Left lobe of liver (tissue), 2 donors: ENCODE measurements around the gene SNTA1. TPM values are rescaled to one million over a fixed set of nuclear protein-coding genes. Genes with fewer than 3 reads are reported as not detected.
A peak's percentile ranks its signal among the peaks of the same experiment; 100 is the strongest.
"Not testable (repeated sequence)": the region's sequence is repeated elsewhere in the genome, so short reads cannot be mapped to it uniquely, and the experiment has no call there.

Experiments used
- ATAC-seq: fragments of 200-7000 bp; cut with Tn5 transposase; one replicate; pipeline ENCODE4 v1.9.1; 2020; ENCODE audit warnings: mild to moderate bottlenecking, moderate library complexity
- DNase-seq: peaks from one replicate; pipeline ENCODE4 v3.0.0-alpha.2; 2020; ENCODE audit warnings: low spot score
- total RNA-seq: library from RNA; stranded (reverse); gene quantifications from one replicate; pipeline ENCODE4 v1.2.1, GENCODE V29; 2021
- donor health status: DM: no; HTN: no; CAD: no; lungs with moderate emphysema.
- donor health status: DM: no; HTN: yes; CAD: no.

SNTA1 gene
- total RNA-seq, 1 donor from 2014 or later: 12.1 TPM

- DNase-seq: no peak
- no peak for ATAC-seq
Observed at GRCh38 chr20:33433465-33434234, 9.9 kb downstream of the SNTA1 start.

GRCh38 chr20:33431797-33432381, 11.7 kb downstream of the SNTA1 start:
- DNase-seq (no peak), ATAC-seq (no peak)

- not testable (repeated sequence) for DNase-seq, ATAC-seq
Observed at GRCh38 chr20:33423875-33424274, 19.7 kb downstream of the SNTA1 start.

GRCh38 chr20:33423141-33423834, 20.3 kb downstream of the SNTA1 start:
- no peak for ATAC-seq

GRCh38 chr20:33419140-33419974, 24.2 kb downstream of the SNTA1 start:
- ATAC-seq (peak; percentile 8), DNase-seq (no peak)

More at GRCh38 chr20:33423141-33423834, 20.3 kb downstream of the SNTA1 start:
- no peak for DNase-seq

GRCh38 chr20:33418033-33418432, 25.5 kb downstream of the SNTA1 start:
- DNase-seq (no peak), ATAC-seq (no peak)

- DNase-seq: no peak
- ATAC-seq: peak; percentile 77
Observed at GRCh38 chr20:33415948-33416347, 27.6 kb downstream of the SNTA1 start.

- DNase-seq: peak; percentile 59
- peak; percentile 83 for ATAC-seq
Observed at GRCh38 chr20:33412484-33412838, 31.1 kb downstream of the SNTA1 start.

GRCh38 chr20:33411711-33412483, 31.7 kb downstream of the SNTA1 start:
- DNase-seq (no peak), ATAC-seq (no peak)

- DNase-seq: no peak
- ATAC-seq: no peak
Observed at GRCh38 chr20:33411242-33411641, 32.3 kb downstream of the SNTA1 start.

- ATAC-seq: no peak
Observed at GRCh38 chr20:33410081-33410742, 33.4 kb downstream of the SNTA1 start.

GRCh38 chr20:33408716-33409654, 34.6 kb downstream of the SNTA1 start:
- ATAC-seq (no peak), DNase-seq (no peak)

More at GRCh38 chr20:33410081-33410742, 33.4 kb downstream of the SNTA1 start:
- no peak for DNase-seq

- DNase-seq (no peak), ATAC-seq (no peak)
Observed at GRCh38 chr20:33408313-33408712, 35.2 kb downstream of the SNTA1 start.

GRCh38 chr20:33407796-33408195, 35.8 kb downstream of the SNTA1 start:
- DNase-seq: no peak
- ATAC-seq: no peak

GRCh38 chr20:33407251-33407650, 36.3 kb downstream of the SNTA1 start:
- ATAC-seq (no peak), DNase-seq (no peak)

GRCh38 chr20:33404281-33404680, 39.3 kb downstream of the SNTA1 start:
- ATAC-seq (no peak), DNase-seq (no peak)

- DNase-seq (no peak), ATAC-seq (no peak)
Observed at GRCh38 chr20:33401921-33402369, 41.6 kb downstream of the SNTA1 start.

GRCh38 chr20:33401184-33401920, 42.2 kb downstream of the SNTA1 start, which contains the start of gene CDK5RAP1:
Gene CDK5RAP1 (minus strand): TSS chr20:33401519. CDS start chr20:33397064, 4,455 bp downstream.
- DNase-seq: peak; percentile 84
- peak; percentile 97 for ATAC-seq
